HG03575 (cell line): ENCODE data around the gene TMEM145.

ENCODE experiments used
- ATAC-seq: cut with Tn5 transposase; IDR thresholded peaks from one replicate; pipeline ENCODE4 v1.9.1; 2021; ENCODE audit not compliant: unreplicated experiment, insufficient number of reproducible peaks, low FRiP score; ENCODE audit errors: extremely low read depth

Gene TMEM145

DNA sequence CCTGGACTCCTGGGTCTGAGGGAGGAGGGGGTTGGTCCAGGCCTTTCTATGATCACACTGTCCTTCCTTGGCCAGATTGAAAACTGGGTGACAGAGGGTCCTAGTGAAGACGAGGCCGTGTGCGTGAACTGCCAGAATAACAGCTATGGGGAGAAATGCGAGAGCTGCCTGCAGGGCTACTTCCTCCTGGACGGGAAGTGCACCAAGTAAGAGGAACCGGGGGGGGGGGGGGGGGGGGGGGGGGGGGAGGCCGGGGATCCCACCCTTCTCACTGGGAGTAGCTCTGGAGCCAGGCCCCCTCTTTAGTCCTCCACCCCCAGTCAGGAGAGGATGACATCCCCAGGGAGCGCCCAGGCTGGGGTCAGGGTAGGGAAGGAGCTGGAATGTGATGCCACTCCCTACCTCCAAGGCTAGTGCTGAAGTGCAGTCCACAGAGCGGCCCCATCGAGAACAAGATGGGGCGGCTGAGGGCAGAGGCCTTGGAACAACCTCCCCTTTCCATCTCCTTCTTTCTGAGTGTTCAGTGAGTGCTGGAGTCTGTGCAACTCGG lies 57.6 kb downstream of the TMEM145 start:
- no peak for ATAC-seq
